Omental fat pad (tissue), 4 donors: ENCODE measurements around the gene KCNAB1. TPM values are rescaled to one million over a fixed set of nuclear protein-coding genes. Genes with fewer than 3 reads are reported as not detected.
"Not testable (repeated sequence)": the region's sequence is repeated elsewhere in the genome, so short reads cannot be mapped to it uniquely, and the experiment has no call there.

Source experiments
- ATAC-seq: fragments of 150-250 bp; one replicate; pipeline ENCODE4 v1.9.1; 2016; ENCODE audit warnings: mild to moderate bottlenecking, moderate library complexity; ENCODE audit not compliant: low FRiP score
- DNase-seq: peaks from one replicate; pipeline ENCODE4 v3.0.0-alpha.2; 2019; ENCODE audit warnings: low spot score
- total RNA-seq, 4 donors: library from RNA; depleted of rRNA; stranded (reverse); fragments of >200 nt; gene quantifications; one replicate each; pipeline ENCODE4 v1.1.0, GENCODE V29; 2016
- TF ChIP-seq, protein P1 (sequence below), 3 donors: fragments of 450-650 bp; IDR thresholded peaks; one replicate each; pipeline ENCODE4 v1.5.1; 2016 to 2017; ENCODE audit warnings: antibody characterized with exemption in 3 of 3, mild to moderate bottlenecking in 3 of 3, moderate library complexity in 2 of 3

KCNAB1 gene
- total RNA-seq, 4 donors from 2014 or later, result 2.2 to 12.6 (median 5.7) TPM

DNA sequence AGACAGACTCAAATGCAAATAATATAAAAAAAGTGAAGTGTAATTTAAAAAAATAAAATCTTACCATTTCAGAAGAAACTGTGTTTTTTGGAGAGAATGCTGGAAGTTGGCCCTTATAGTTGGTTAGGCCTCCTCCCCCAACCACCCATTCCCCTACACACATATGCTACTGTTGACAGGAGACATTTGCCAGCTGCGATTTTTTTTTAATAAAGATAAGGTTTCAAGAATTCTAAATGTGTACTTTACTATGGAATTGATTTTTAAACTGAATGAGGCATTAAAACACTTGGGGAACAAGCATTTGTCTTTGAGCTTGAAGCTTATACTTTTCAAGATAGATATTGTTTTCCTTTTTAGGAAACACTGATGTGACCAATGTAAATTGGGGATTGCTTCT lies 438.9 kb downstream of the KCNAB1 start:
- ATAC-seq, result no peak
- TF ChIP-seq, protein P1, sequence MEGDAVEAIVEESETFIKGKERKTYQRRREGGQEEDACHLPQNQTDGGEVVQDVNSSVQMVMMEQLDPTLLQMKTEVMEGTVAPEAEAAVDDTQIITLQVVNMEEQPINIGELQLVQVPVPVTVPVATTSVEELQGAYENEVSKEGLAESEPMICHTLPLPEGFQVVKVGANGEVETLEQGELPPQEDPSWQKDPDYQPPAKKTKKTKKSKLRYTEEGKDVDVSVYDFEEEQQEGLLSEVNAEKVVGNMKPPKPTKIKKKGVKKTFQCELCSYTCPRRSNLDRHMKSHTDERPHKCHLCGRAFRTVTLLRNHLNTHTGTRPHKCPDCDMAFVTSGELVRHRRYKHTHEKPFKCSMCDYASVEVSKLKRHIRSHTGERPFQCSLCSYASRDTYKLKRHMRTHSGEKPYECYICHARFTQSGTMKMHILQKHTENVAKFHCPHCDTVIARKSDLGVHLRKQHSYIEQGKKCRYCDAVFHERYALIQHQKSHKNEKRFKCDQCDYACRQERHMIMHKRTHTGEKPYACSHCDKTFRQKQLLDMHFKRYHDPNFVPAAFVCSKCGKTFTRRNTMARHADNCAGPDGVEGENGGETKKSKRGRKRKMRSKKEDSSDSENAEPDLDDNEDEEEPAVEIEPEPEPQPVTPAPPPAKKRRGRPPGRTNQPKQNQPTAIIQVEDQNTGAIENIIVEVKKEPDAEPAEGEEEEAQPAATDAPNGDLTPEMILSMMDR (IDR thresholded peaks at IDR 0.05), result no peak

DNA sequence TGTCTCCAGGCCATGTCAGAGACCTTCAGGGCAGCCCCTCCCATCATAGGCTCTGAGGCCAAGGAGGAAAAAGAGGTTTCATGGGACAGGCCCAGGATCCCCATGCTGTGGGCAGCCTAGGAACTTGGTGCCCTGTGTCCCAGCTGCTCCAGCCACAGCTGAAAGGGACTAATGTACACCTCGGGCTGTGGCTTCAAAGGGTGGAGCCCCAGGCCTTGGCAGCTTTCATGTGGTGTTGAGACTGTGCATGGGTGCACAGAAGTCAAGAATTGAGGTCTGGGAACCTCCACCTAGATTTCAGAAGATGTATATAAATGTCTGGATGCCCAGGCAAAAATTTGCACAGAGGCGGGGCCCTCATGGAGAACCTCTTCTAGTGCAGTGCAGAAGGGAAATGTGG lies 441.2 kb downstream of the KCNAB1 start:
- no peak for ATAC-seq
- DNase-seq, result no peak
- TF ChIP-seq, protein P1 (IDR thresholded peaks at IDR 0.05), result no peak

More for the DNA sequence above, 438.9 kb downstream of the KCNAB1 start:
- no peak for DNase-seq

DNA sequence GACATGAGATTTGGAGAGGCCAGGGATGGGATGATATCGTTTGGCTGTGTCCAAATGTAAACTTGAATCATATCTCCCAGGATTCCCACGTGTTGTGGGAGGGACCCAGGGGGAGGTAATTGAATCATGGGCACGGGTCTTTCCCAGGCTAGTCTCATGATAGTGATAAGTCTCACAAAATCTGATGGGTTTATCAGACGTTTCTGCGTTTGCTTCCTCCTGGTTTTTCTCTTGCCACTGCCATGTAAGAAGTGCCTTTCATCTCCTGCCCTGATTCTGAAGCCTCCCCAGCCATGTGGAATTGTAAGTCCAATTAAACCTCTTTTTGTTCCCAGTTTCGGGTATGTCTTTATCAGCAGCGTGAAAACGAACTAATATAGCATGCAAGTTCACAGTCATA lies 442.1 kb downstream of the KCNAB1 start:
- DNase-seq, ATAC-seq: not testable (repeated sequence)

DNA sequence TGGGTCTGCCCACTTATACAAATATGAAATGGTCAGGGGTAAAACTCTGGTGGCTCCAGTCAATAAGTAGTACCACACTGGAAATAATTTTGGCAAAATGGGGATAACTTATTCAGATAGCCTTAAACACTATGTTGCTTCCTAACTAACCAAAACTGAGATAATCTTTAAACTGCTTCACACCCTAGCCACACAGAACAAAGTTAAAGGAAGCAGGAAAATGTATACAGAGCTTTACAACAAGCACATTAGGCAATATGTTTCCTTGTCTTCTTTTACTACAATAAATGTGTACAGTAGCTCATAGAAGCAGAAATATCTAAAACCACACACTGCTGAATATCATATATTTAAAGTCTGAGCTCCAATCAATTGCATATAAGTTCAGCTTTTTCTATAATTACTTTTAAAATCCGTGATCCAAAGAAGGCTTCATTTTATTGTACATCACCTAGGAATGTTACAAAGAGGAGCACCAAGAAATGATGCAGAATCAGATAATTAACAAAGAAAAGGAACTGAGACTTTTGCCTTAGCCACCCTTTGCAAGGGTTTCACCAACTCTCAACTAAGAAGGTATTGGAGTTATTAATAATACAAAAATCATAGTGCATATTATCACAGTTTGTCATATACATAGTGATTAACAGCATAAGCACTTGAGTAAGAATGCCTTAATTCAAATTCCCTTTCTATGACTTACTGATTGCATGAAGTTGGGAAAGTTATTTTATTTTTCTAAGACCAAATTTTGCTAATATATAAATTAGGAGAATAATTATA lies 443.7 kb downstream of the KCNAB1 start:
- ATAC-seq (no peak), DNase-seq (no peak)
- TF ChIP-seq, protein P1 (IDR thresholded peaks at IDR 0.05), result no peak

DNA sequence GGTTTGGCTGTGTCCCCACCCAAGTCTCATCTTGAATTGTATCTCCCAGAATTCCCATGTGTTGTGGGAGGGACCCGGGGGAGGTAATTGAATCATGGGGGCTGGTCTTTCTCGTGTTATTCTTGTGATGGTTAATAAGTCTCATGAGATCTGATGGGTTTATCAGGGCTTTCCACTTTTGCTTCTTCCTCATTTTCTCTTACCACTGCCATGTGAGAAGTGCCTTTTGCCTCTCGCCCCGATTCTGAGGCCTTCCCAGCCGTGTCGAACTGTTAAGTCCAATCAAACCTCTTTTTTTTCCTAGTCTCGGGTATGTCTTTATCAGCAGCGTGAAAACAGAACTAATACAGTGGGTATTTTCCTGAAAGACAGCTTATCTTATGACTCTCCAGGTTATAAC lies 448.6 kb downstream of the KCNAB1 start:
- DNase-seq, ATAC-seq: not testable (repeated sequence)

DNA sequence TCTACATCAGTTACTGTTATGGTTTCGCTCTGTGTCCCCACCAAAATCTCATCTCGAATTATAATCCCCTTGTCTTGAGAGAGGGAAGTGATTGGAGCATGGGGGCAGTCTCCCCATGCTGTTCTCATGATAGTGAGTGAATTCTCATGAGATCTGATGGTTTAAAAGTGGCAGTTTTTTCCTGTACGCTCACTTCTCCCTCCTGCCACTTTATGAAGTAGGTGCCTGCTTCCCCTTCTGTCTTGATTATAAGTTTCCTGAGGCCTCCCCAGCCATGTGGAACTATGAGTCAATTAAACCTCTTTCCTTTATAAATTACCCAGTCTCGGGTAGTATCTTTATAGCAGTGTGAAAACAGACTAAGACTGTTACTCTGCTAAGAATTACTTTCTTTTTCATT lies 449.5 kb downstream of the KCNAB1 start:
- not testable (repeated sequence) for ATAC-seq

DNA sequence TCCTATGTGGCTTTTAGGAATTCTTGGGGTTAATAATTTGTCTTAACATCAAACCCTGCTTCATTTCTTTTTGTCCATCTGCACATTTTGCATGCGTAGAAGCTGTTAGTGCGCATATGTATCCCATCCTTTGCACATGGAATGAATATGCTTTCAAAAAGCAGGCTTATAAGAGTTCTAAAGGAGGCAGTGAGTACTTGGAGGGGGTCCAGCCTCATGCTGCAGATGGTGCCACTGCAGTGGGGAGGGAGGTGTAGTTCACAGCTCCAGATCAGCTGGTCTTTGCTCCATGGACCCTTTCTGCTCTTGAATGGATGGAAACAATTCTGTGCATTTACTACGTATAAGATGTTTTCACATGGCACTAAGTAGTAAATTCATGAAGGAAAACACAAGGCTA lies 455.3 kb downstream of the KCNAB1 start:
- TF ChIP-seq, protein P1 (IDR thresholded peaks at IDR 0.05), result no peak
- DNase-seq, result no peak
- ATAC-seq, result no peak

More for the DNA sequence above, 449.5 kb downstream of the KCNAB1 start:
- DNase-seq, result not testable (repeated sequence)

DNA sequence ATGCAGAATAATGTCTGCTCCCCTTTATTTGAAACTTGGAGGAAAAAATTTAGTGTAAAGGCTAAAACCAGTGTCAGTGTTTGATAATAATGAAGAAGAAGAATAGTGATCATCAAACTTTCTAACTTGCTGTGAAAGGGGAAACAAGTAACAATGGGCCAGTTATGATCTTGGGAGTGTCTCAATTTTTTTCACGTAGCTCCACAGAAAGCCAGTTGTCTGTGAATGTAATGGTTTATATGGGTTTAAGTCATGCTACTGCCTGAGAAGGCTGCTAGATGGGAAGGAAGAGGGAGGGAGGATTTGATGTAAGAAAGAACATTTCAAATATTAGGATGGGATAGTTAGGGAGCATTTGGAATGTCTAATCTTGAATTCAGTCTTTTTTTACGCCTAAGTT lies 455.7 kb downstream of the KCNAB1 start:
- ATAC-seq, result no peak
- DNase-seq, result no peak
- TF ChIP-seq, protein P1 (IDR thresholded peaks at IDR 0.05), result no peak
